Stimulated activated CD8-positive, alpha-beta memory T cell treated with anti-CD3 and anti-CD28 coated beads, Interleukin-7, amount 100 ng/mL, for 1 hour (primary cell): ENCODE data around the gene CNTN1.
"Not testable (repeated sequence)": the region's sequence is repeated elsewhere in the genome, so short reads cannot be mapped to it uniquely, and the experiment has no call there.

Experiments
- DNase-seq, 2 donors: peaks; one replicate each; pipeline ENCODE4 v3.0.0-alpha.2; 2020; ENCODE audit warnings: low read depth in 2 of 2

Gene CNTN1

GRCh38 chr12:40697566-40698259 lies 5.5 kb downstream of the CNTN1 start:
- DNase-seq = no peak

DNA sequence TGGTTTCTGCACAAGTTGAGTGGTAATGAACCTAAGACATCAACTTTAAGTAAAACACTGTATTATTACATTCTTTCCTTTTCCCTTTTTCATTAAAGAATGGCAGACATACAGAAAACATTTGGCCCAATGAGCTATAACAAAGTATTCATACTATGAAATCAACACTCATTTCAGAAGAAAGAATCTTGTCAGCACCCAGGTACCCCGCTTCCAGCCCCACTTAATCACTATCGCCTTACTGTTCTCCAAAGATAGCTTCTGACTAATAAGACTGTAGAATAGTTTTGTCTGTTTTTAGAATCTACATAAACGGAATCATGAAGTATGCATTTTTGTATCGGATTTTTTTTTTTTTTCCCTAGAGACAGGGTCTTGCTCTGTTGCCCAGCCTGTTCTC lies 9.5 kb downstream of the CNTN1 start:
- no peak for DNase-seq

GRCh38 chr12:40711121-40711520 lies 18.9 kb downstream of the CNTN1 start:
- no peak for DNase-seq

DNA sequence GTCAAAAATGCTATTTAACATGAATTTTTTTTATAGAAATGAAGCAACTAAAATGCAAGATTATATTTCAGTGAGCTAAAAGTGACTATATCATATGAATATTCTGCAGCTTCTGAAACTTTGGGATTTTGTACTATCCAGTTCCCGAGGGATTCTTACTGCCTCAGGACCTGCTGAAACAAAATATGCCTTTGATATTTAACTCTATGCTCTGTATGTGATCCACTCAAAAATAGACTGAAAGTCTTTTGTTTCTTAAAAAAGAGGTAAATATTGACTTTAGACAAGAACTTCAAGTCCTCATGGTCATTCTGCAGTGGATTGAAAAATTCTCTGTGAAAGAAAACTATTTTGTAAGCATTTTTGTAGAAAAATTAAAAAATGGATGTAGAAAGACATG lies 22.4 kb downstream of the CNTN1 start:
- DNase-seq = no peak

DNA sequence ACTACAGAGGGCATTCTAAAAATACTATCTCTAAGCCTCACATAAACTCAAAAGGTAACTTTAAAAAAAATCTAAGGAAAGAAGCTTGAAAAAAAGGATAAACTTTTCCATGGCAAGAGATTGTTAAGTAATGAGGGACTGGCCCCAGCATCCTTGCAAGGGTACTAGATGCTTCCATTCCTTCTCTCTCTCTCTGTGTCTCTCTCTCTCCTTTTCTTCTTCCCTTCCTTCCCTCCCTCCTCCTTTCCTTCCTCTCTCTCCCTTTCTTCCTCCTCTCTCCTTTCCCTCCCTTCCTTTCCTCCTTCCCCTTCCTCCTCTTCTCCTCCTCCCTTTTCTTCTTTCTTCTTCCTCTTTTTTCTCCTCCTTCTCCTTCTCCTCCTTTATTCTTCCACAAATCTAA lies 23.8 kb downstream of the CNTN1 start:
- DNase-seq = no peak

- no peak for DNase-seq
Measured at GRCh38 chr12:40717576-40717975, 25.3 kb downstream of the CNTN1 start.

GRCh38 chr12:40718878-40719372 lies 26.7 kb downstream of the CNTN1 start:
- no peak for DNase-seq

DNA sequence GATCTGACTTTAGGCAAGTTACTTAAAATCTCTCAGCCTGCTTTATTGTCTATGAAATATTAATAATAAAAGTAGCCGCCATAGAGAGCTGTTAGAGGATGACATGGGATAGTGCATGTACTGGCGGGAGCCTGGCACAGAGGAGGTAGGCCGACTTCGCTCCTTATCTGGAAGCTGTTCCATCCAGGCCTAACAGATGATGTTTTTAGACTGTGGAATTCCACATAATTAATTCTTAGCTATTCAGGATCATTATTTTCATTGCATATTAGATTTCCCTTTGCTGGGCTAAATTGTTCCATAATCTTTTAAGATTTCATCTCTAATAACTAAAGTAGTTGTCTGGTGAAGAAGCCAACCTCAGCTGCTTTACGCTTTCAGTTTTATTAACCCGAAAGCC lies 30.8 kb downstream of the CNTN1 start:
- no peak for DNase-seq

DNA sequence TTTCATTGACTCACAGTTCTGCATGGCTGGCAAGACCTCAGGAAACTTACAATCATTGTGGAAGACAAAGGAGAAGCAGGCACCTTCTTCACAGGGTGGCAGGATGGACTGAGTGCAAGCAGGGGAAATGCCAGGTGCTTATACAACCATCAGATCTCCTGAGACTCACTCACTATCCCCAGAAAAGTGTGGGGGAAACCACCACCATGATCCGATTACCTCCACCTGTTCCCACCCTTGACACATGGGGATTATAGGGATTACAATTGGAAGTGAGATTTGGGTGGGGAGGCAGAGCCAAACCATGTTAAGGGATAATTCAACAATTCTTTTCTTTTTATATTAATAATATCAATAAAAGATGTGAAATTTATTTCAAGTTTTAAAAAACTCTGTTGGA lies 34.1 kb downstream of the CNTN1 start:
- DNase-seq = no peak

DNA sequence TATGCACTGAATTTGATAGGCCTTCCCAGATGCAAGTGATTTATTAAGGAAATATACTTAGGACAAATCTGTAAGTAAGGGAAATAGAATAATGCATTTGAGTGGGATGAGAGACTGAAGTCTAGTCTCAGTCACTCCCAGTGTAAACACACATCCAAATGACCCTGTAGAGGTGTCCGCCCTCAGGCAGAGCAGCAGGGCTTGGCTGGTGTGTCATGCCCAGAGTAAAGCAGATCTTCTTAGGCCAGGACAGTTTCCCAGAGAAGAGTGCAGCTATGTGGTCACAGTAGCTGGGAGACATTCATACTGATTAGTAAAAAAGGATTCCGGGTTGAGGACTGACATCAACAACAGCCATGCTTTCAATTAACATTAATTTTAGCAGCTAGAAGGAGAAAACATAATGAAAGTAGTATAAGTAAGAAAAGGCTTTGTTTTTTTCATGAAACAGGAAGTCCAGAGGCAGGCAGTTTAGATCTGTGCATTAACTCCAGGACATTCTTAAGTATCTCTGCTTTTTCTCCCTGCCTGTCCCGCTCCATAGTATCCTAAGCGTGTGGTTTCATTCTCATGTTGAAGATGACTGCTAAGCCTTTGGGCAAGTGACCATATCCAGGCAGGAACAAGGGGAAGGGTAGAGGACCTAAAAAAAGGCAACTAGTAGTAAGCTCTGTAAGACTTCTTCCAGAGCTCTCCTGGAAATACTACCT lies 35.7 kb downstream of the CNTN1 start:
- DNase-seq = no peak

DNA sequence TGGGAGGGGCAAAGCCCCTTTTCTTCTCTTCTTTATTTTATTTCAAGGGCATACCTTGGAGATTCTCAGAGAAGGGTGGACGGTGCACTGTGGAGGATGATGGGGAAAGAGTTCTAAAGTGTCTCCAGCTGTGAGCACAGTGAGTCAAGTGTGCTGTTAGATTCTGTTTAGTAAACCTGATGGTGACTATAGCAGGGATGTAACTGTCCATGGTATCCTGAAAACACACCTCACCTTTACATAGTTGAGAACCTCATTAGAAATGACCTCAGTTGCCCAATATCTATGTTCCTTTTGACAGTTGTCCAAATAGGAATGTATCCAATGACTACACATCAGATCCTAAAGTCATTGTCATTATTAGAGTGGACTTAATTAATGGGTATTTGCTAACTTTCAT lies 38.0 kb downstream of the CNTN1 start:
- DNase-seq = no peak

- DNase-seq = no peak
Measured at GRCh38 chr12:40733871-40734270, 41.6 kb downstream of the CNTN1 start.

DNA sequence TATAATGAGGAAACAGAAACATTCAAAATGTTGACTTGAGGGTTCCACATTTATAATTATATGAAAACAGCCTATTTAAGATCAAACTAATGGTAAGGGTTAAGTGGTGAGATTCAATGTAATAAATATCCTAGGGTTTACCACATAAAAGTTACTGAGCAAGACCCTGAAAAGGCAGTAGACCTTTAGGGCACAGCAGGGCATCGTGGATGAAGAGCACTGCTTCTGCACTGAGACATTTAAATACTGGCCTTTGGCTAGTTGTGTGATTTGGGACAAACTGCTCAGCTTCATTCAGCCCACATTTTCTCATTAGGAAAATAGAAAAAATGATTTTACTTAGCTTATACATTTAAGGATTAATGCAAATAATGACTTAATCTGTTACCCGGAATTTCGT lies 42.0 kb downstream of the CNTN1 start:
- DNase-seq = no peak

- no peak for DNase-seq
Measured at GRCh38 chr12:40735551-40736230, 43.5 kb downstream of the CNTN1 start.

DNA sequence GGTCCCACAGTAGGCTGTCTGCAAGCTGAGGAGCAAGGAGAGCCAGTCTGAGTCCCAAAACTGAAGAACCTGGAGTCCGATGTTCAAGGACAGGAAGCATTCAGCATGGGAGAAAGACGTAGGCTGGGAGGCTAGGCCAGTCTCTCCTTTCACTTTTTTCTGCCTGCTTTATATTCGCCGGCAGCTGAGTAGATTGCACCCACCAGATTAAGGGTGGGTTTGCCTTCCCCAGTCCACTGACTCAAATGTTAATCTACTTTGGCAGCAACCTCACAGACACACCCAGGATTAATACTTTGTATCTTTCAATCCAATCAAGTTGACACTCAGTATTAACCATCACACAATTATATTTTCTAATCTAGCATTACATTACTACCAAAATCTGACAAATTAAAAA lies 45.2 kb downstream of the CNTN1 start:
- not testable (repeated sequence) for DNase-seq

- DNase-seq = no peak
Measured at GRCh38 chr12:40738856-40739255, 46.6 kb downstream of the CNTN1 start.

DNA sequence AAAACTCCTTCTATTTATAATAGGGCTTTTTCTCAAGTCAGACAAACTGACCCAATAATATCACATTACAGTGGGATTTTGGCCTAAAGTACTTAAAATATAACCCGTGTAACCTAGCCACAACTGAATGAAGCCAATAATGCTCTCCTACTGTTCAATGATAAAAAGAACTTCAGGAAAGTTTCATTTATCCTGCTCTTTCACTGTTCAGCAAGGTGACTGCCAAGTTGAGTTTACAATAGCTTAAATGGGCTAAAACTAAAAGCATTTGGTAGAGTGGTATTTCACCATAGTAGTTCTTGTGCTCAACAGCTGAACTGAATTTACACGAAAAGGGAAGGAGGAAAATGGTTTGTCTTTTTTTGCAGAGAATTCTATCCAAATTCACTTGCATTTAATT lies 49.8 kb downstream of the CNTN1 start:
- DNase-seq = no peak

DNA sequence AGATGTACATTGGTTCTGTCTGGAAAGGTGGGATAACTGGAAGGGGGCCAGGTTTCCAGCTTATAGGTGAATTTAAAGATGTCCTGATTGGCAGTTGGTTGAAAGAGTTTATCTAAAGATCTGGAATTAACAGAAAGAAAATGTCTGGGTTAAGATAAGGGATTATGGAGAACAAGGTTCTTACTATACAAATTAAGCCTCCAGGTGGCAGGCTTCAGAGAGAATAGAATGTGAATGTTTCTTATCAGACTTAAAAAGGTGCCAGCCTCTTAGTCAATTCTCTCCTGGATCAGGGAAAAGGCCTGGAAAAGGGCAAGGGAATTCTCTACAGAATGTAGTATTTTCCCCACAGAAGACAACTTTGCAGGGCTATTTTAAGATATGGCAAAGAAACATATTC lies 53.1 kb downstream of the CNTN1 start:
- DNase-seq = no peak

GRCh38 chr12:40749863-40750262 lies 57.6 kb downstream of the CNTN1 start:
- no peak for DNase-seq

- DNase-seq = no peak
Measured at GRCh38 chr12:40752011-40752410, 59.8 kb downstream of the CNTN1 start.

GRCh38 chr12:40760821-40761220 lies 68.6 kb downstream of the CNTN1 start:
- DNase-seq = no peak

- no peak for DNase-seq
Measured at GRCh38 chr12:40762072-40762471, 69.8 kb downstream of the CNTN1 start.
